ENCODE data around the gene BST2. TPM values are rescaled to one million over a fixed set of nuclear protein-coding genes. Genes with fewer than 3 reads are reported as not detected.

BST2 gene
- polyA plus RNA-seq, 3 donors: 225 to 284 (median 272) TPM

DNA sequence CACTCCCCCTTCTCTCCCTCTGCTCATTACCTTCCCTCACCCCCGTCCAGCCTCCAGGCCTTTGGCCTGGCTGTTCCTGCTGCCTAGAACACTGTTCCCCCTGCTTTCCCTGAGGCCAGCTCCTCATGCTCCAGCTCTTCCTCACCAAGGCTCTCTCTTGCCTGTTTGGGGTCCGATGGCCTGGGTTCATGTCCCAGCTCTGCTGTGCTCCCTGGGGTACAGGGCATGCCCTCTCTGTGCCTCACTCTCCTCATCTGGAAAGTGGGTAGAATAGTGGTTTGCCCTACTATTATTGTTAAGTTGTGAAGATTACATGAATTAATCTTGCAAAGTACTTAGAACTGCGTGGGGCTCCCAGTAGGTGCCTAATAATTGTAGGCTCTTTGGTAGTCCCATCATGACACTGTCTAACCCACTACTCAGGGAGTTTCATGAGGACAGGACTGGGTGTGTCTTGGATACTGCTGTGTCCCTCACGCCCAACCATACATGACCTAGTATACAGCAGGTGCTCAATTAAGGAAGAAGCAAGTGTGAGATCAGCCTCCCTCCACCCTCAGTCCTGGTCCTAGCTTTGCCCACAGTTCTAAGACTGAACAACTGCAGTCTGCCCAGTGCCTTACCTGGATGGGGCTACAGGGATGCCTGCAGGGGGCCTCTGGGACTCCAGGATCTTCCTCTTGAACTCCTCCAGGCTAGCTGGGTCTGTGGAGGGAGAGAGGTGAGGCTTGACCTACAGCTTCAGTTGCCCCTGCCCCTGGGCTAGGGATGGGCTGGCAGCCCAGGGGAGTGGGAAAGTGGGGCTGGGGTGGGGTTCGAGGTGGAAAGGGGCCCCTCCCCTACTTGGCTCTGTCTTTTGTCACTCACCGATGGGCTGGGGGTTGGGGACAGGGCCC lies 45.3 kb downstream of the BST2 start:
- H3K9me3 Mint-ChIP-seq: no peaks in the 10 kb centered on the region
- DNase-seq: no peak
- Histone ChIP-seq H3K79me2 (ENCODE audit: insufficient read depth, low read length) (no peaks in the 10 kb centered on the region), H3K9me3 (replicated peaks in 1 of 2; ENCODE audit: control insufficient read depth in 1 of 2, insufficient read depth in 1 of 2, low read length in 2 of 2) (no peaks in the 10 kb centered on the region), H3K4me2 (replicated peaks; ENCODE audit: extremely low read depth, low read length, poor library complexity, severe bottlenecking) (no peak overlapping the region), H3K27ac (ENCODE audit: low read depth in 1 of 2, low read length in 2 of 2) (no peak overlapping the region), H3K36me3 (replicated peaks in 1 of 2; ENCODE audit: control insufficient read depth in 1 of 2, insufficient read depth in 2 of 2, low read length in 2 of 2) (no peaks in the 10 kb centered on the region), H3K9ac (ENCODE audit: insufficient read depth, low read length, poor library complexity, severe bottlenecking) (no peak overlapping the region), H3K4me1 (ENCODE audit: control insufficient read depth in 1 of 2, insufficient read depth in 2 of 2, low read length in 2 of 2) (no peaks in the 10 kb centered on the region), H3K27me3 (ENCODE audit: control insufficient read depth in 2 of 2, insufficient read depth in 2 of 2, low read length in 2 of 2) (no peaks in the 10 kb centered on the region), H4K20me1 (ENCODE audit: insufficient read depth, low read length) (no peaks in the 10 kb centered on the region), H3K4me3 (replicated peaks in 1 of 3; ENCODE audit: low read depth in 2 of 3, low read length in 3 of 3) (no peak overlapping the region), H2AFZ (ENCODE audit: insufficient read depth, low read depth, low read length, poor library complexity, severe bottlenecking) (no peak overlapping the region)
- no peak overlapping the region for H3K4me3 Mint-ChIP-seq
- H3K4me1 Mint-ChIP-seq: peaks cover 6% of the 10 kb centered on the region
- intact Hi-C loops (cut with micrococcal nuclease): no loop called here
- H3K36me3 Mint-ChIP-seq: no peaks in the 10 kb centered on the region
- no peak overlapping the region for H3K27ac Mint-ChIP-seq
- WGBS (ENCODE audit: insufficient coverage): 96% methylated on average over 4 of the region's 6 CpGs
- H3K27me3 Mint-ChIP-seq (ENCODE audit: low read depth in 3 of 3): peaks cover 4 to 10% (median 6%) of the 10 kb centered on the region in 3 donors
- TF ChIP-seq, protein P1, sequence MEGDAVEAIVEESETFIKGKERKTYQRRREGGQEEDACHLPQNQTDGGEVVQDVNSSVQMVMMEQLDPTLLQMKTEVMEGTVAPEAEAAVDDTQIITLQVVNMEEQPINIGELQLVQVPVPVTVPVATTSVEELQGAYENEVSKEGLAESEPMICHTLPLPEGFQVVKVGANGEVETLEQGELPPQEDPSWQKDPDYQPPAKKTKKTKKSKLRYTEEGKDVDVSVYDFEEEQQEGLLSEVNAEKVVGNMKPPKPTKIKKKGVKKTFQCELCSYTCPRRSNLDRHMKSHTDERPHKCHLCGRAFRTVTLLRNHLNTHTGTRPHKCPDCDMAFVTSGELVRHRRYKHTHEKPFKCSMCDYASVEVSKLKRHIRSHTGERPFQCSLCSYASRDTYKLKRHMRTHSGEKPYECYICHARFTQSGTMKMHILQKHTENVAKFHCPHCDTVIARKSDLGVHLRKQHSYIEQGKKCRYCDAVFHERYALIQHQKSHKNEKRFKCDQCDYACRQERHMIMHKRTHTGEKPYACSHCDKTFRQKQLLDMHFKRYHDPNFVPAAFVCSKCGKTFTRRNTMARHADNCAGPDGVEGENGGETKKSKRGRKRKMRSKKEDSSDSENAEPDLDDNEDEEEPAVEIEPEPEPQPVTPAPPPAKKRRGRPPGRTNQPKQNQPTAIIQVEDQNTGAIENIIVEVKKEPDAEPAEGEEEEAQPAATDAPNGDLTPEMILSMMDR (IDR thresholded peaks at IDR 0.05): no peak

DNA sequence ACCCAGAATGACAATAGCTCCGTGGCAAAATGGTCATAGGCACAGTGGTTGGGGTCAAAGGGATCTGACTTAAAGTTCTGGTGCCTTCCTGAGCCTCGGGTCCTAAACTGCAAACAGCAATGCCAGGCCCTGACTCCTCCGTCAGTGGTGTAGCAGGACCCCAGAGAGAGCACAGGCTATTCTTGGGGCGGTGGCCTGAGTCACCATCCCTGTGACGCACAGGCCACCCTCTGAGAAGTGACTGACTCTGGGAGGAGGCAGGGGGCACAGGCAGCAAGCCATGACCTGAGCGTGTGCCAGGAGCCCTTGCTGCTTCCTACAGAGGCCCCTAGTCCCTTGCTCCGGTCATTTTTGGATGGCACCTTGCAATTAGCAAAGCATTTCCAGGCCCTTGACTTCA lies 47.0 kb downstream of the BST2 start:
- peaks cover 6% of the 10 kb centered on the region for H3K4me1 Mint-ChIP-seq
- H4K20me1 ChIP-seq (ENCODE audit: insufficient read depth, low read length): no peaks in the 10 kb centered on the region
- no peaks in the 10 kb centered on the region for H3K4me1 ChIP-seq (ENCODE audit: control insufficient read depth in 1 of 2, insufficient read depth in 2 of 2, low read length in 2 of 2)
- no peak overlapping the region for H3K4me3 Mint-ChIP-seq
- H3K27ac ChIP-seq (ENCODE audit: low read depth in 1 of 2, low read length in 2 of 2): no peak overlapping the region
- no peak overlapping the region for H3K9ac ChIP-seq (ENCODE audit: insufficient read depth, low read length, poor library complexity, severe bottlenecking)
- no peak overlapping the region for H3K4me2 ChIP-seq (replicated peaks; ENCODE audit: extremely low read depth, low read length, poor library complexity, severe bottlenecking)
- intact Hi-C loops (cut with micrococcal nuclease): no loop called here
- H3K9me3 Mint-ChIP-seq: no peaks in the 10 kb centered on the region
- 94% methylated on average over 6 of the region's 7 CpGs for WGBS (ENCODE audit: insufficient coverage)
- peaks cover 4 to 9% (median 4%) of the 10 kb centered on the region in 3 donors for H3K27me3 Mint-ChIP-seq (ENCODE audit: low read depth in 3 of 3)
- no peaks in the 10 kb centered on the region for H3K9me3 ChIP-seq (replicated peaks in 1 of 2; ENCODE audit: control insufficient read depth in 1 of 2, insufficient read depth in 1 of 2, low read length in 2 of 2)
- DNase-seq: no peak
- H3K27me3 ChIP-seq (ENCODE audit: control insufficient read depth in 2 of 2, insufficient read depth in 2 of 2, low read length in 2 of 2): no peaks in the 10 kb centered on the region
- H2AFZ ChIP-seq (ENCODE audit: insufficient read depth, low read depth, low read length, poor library complexity, severe bottlenecking): no peak overlapping the region
- H3K36me3 Mint-ChIP-seq: no peaks in the 10 kb centered on the region
- H3K36me3 ChIP-seq (replicated peaks in 1 of 2; ENCODE audit: control insufficient read depth in 1 of 2, insufficient read depth in 2 of 2, low read length in 2 of 2): no peaks in the 10 kb centered on the region
- peak overlapping the region in 1 of 7 donors; percentile 60 for H3K27ac Mint-ChIP-seq
- TF ChIP-seq, protein P1 (IDR thresholded peaks at IDR 0.05): no peak
- H3K79me2 ChIP-seq (ENCODE audit: insufficient read depth, low read length): no peaks in the 10 kb centered on the region
- no peak overlapping the region for H3K4me3 ChIP-seq (replicated peaks in 1 of 3; ENCODE audit: low read depth in 2 of 3, low read length in 3 of 3)

Data from CD14-positive monocyte (primary cell).